ENCODE data around the gene IFIT1B.

- TF ChIP-seq CTCF (conservative IDR thresholded peaks at IDR 0.05) (no peak), EZH2 (IDR thresholded peaks at IDR 0.05; ENCODE audit: low read depth) (no peak)
Measured at GRCh38 chr10:89352802-89353201, 25.1 kb upstream of the IFIT1B start.

All from PC-9 (cell line).